Activated naive CD8-positive, alpha-beta T cell treated with anti-CD3 and anti-CD28 coated beads for 36 hours (primary cell): ENCODE results near the gene TNFAIP8L3. TPM values are rescaled to one million over a fixed set of nuclear protein-coding genes. Genes with fewer than 3 reads are reported as not detected.
A peak's percentile ranks its signal among the peaks of the same experiment; 100 is the strongest.

Experiments
- DNase-seq: peaks from one replicate; pipeline ENCODE4 v3.0.0; 2021
- H3K27ac Mint-ChIP-seq: one replicate; pipeline ENCODE4 v1.8.0; 2022; ENCODE audit warnings: mild to moderate bottlenecking, moderate library complexity, mixed read lengths
- H3K27me3 Mint-ChIP-seq: one replicate; pipeline ENCODE4 v1.8.0; 2022; ENCODE audit warnings: mild to moderate bottlenecking, mixed read lengths
- H3K36me3 Mint-ChIP-seq: one replicate; pipeline ENCODE4 v1.8.0; 2021; ENCODE audit warnings: mild to moderate bottlenecking, mixed read lengths
- H3K4me1 Mint-ChIP-seq: one replicate; pipeline ENCODE4 v1.8.0; 2021; ENCODE audit warnings: mixed read lengths
- H3K4me3 Mint-ChIP-seq: one replicate; pipeline ENCODE4 v1.8.0; 2022; ENCODE audit warnings: mild to moderate bottlenecking, moderate library complexity, mixed read lengths
- H3K9me3 Mint-ChIP-seq: one replicate; pipeline ENCODE4 v1.8.0; 2022; ENCODE audit warnings: mixed read lengths
- total RNA-seq, 2 experiments: library from RNA; stranded (reverse); gene quantifications; one replicate each; pipeline ENCODE4 v1.2.3, GENCODE V29; 2021

TNFAIP8L3 gene
- total RNA-seq, 2 experiments from 2014 or later = 0.60 to 0.82 TPM

- no peaks in the 10 kb centered on the region for H3K9me3 Mint-ChIP-seq
- peaks cover 47% of the 10 kb centered on the region for H3K27me3 Mint-ChIP-seq
- no peak overlapping the region for H3K4me3 Mint-ChIP-seq
- DNase-seq = no peak
- no peak overlapping the region for H3K27ac Mint-ChIP-seq
- H3K36me3 Mint-ChIP-seq = no peaks in the 10 kb centered on the region
- H3K4me1 Mint-ChIP-seq = no peaks in the 10 kb centered on the region
Measured at GRCh38 chr15:51104512-51104911, 9.8 kb upstream of the TNFAIP8L3 start.

GRCh38 chr15:51103330-51103729, 8.6 kb upstream of the TNFAIP8L3 start:
- no peak for DNase-seq
- Mint-ChIP-seq H3K4me1 (no peaks in the 10 kb centered on the region), H3K27me3 (peaks cover 56% of the 10 kb centered on the region), H3K27ac (no peak overlapping the region), H3K9me3 (no peaks in the 10 kb centered on the region), H3K4me3 (no peak overlapping the region), H3K36me3 (no peaks in the 10 kb centered on the region)

GRCh38 chr15:51100785-51101489, 6.2 kb upstream of the TNFAIP8L3 start:
- Mint-ChIP-seq H3K36me3 (no peaks in the 10 kb centered on the region), H3K27ac (no peak overlapping the region), H3K4me1 (peaks cover 12% of the 10 kb centered on the region), H3K27me3 (peaks cover 76% of the 10 kb centered on the region), H3K9me3 (no peaks in the 10 kb centered on the region), H3K4me3 (no peak overlapping the region)
- DNase-seq = no peak

- Mint-ChIP-seq H3K4me3 (no peak overlapping the region), H3K4me1 (peaks cover 14% of the 10 kb centered on the region), H3K27ac (no peak overlapping the region), H3K36me3 (no peaks in the 10 kb centered on the region), H3K9me3 (no peaks in the 10 kb centered on the region), H3K27me3 (peaks cover 76% of the 10 kb centered on the region)
- no peak for DNase-seq
Measured at GRCh38 chr15:51099185-51099584, 4.5 kb upstream of the TNFAIP8L3 start.

- no peaks in the 10 kb centered on the region for H3K36me3 Mint-ChIP-seq
- H3K27me3 Mint-ChIP-seq = peaks cover 81% of the 10 kb centered on the region
- no peak overlapping the region for H3K27ac Mint-ChIP-seq
- no peak for DNase-seq
- H3K4me3 Mint-ChIP-seq = no peak overlapping the region
- no peaks in the 10 kb centered on the region for H3K9me3 Mint-ChIP-seq
- H3K4me1 Mint-ChIP-seq = peaks cover 18% of the 10 kb centered on the region
Measured at GRCh38 chr15:51098331-51098619, 3.6 kb upstream of the TNFAIP8L3 start.

- no peak overlapping the region for H3K27ac Mint-ChIP-seq
- H3K9me3 Mint-ChIP-seq = no peaks in the 10 kb centered on the region
- no peak for DNase-seq
- peaks cover 81% of the 10 kb centered on the region for H3K27me3 Mint-ChIP-seq
- H3K36me3 Mint-ChIP-seq = no peaks in the 10 kb centered on the region
- peaks cover 18% of the 10 kb centered on the region for H3K4me1 Mint-ChIP-seq
- H3K4me3 Mint-ChIP-seq = no peak overlapping the region
Measured at GRCh38 chr15:51097553-51098330, 3.0 kb upstream of the TNFAIP8L3 start.

GRCh38 chr15:51096976-51097375, 2.3 kb upstream of the TNFAIP8L3 start:
- Mint-ChIP-seq H3K27ac (no peak overlapping the region), H3K36me3 (no peaks in the 10 kb centered on the region), H3K4me3 (no peak overlapping the region), H3K4me1 (peaks cover 18% of the 10 kb centered on the region), H3K9me3 (no peaks in the 10 kb centered on the region), H3K27me3 (peaks cover 87% of the 10 kb centered on the region)
- no peak for DNase-seq

GRCh38 chr15:51095681-51096331, 1.1 kb upstream of the TNFAIP8L3 start:
- H3K27ac Mint-ChIP-seq = no peak overlapping the region
- no peak overlapping the region for H3K4me3 Mint-ChIP-seq
- H3K4me1 Mint-ChIP-seq = peaks cover 18% of the 10 kb centered on the region
- peaks cover 91% of the 10 kb centered on the region for H3K27me3 Mint-ChIP-seq
- no peaks in the 10 kb centered on the region for H3K36me3 Mint-ChIP-seq
- no peaks in the 10 kb centered on the region for H3K9me3 Mint-ChIP-seq
- DNase-seq = no peak

- Mint-ChIP-seq H3K4me1 (peaks cover 18% of the 10 kb centered on the region), H3K36me3 (no peaks in the 10 kb centered on the region), H3K27ac (no peak overlapping the region), H3K4me3 (peak overlapping the region; percentile 63), H3K9me3 (no peaks in the 10 kb centered on the region), H3K27me3 (peaks cover 82% of the 10 kb centered on the region)
- DNase-seq = no peak
Measured at GRCh38 chr15:51093839-51094605, 684 bp downstream of the TNFAIP8L3 start.

- Mint-ChIP-seq H3K27me3 (peaks cover 80% of the 10 kb centered on the region), H3K36me3 (no peaks in the 10 kb centered on the region), H3K4me3 (peak overlapping the region; percentile 63), H3K9me3 (no peaks in the 10 kb centered on the region), H3K4me1 (peaks cover 18% of the 10 kb centered on the region), H3K27ac (no peak overlapping the region)
- no peak for DNase-seq
Measured at GRCh38 chr15:51093488-51093838, 1.2 kb downstream of the TNFAIP8L3 start.

- no peak for DNase-seq
- Mint-ChIP-seq H3K4me1 (peaks cover 12% of the 10 kb centered on the region), H3K27ac (no peak overlapping the region), H3K36me3 (no peaks in the 10 kb centered on the region), H3K4me3 (no peak overlapping the region), H3K9me3 (no peaks in the 10 kb centered on the region), H3K27me3 (peaks cover 74% of the 10 kb centered on the region)
Measured at GRCh38 chr15:51092480-51093040, 2.1 kb downstream of the TNFAIP8L3 start.

- Mint-ChIP-seq H3K27me3 (peaks cover 64% of the 10 kb centered on the region), H3K4me3 (no peak overlapping the region), H3K36me3 (no peaks in the 10 kb centered on the region), H3K27ac (no peak overlapping the region), H3K9me3 (no peaks in the 10 kb centered on the region), H3K4me1 (peaks cover 6% of the 10 kb centered on the region)
- no peak for DNase-seq
Measured at GRCh38 chr15:51090753-51091152, 4.0 kb downstream of the TNFAIP8L3 start.

- peaks cover 55% of the 10 kb centered on the region for H3K27me3 Mint-ChIP-seq
- no peak for DNase-seq
- H3K36me3 Mint-ChIP-seq = no peaks in the 10 kb centered on the region
- H3K4me3 Mint-ChIP-seq = no peak overlapping the region
- peaks cover 6% of the 10 kb centered on the region for H3K4me1 Mint-ChIP-seq
- H3K27ac Mint-ChIP-seq = no peak overlapping the region
- no peaks in the 10 kb centered on the region for H3K9me3 Mint-ChIP-seq
Measured at GRCh38 chr15:51089699-51090453, 4.8 kb downstream of the TNFAIP8L3 start.

- peaks cover 50% of the 10 kb centered on the region for H3K27me3 Mint-ChIP-seq
- no peak for DNase-seq
- peaks cover 5% of the 10 kb centered on the region for H3K4me1 Mint-ChIP-seq
- H3K4me3 Mint-ChIP-seq = no peak overlapping the region
- H3K27ac Mint-ChIP-seq = no peak overlapping the region
- H3K9me3 Mint-ChIP-seq = no peaks in the 10 kb centered on the region
- no peaks in the 10 kb centered on the region for H3K36me3 Mint-ChIP-seq
Measured at GRCh38 chr15:51089041-51089440, 5.7 kb downstream of the TNFAIP8L3 start.
